Skin epidermis (tissue), 12 donors: ENCODE measurements around the gene STX18.

Experiments used
- H3K27ac ChIP-seq, 21 experiments: fragments of 200-600 bp; sonication (generic) in 11 of 21; one replicate each; pipeline ENCODE4 v1.5.0; 2020; ENCODE audit warnings: mild to moderate bottlenecking in 3 of 21, inconsistent platforms in 2 of 21, moderate library complexity in 2 of 21
- H3K4me3 ChIP-seq, 7 experiments: fragments of 200-600 bp; sonication (generic) in 2 of 7; one replicate each; pipeline ENCODE4 v1.5.0; 2020; ENCODE audit warnings: inconsistent platforms in 2 of 7, mild to moderate bottlenecking in 2 of 7, moderate library complexity in 1 of 7

Gene STX18

DNA sequence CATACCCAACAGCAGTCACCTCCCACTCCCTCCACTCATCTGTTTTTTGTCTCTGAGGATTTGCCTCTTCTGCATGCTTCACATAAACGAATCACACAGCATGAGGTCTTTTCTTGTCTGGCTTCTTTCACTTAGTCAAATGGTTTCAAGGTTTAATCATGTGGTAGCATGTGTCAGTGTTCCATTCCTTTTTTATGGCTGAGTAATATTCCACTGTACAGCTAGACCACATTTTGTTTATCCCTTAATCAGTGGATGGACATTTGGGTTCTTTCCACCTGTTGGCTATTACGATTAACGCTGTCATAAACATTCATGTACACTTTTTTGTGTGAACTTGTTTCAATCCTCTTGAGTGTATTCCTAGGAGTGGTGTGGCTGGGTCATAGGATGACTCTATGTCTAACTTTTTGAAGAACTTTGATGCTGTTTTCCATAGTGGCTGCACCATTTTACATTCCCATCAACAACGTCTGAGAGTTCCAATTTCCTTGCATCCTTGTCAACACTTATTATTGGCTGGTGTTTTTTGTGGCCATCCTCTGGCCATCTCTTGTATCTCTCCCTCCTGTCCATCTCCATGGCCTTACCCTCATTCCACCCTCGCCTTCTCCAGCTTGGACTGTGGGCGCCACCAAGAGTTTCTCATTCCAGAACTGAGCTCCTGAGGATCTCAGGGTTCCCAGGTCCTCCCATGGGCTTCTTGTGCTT, 167.3 kb downstream of the STX18 start:
- Histone ChIP-seq H3K27ac (no peak overlapping the region), H3K4me3 (no peak overlapping the region)
